ENCODE data around the gene TNK1.

Gene TNK1

DNA sequence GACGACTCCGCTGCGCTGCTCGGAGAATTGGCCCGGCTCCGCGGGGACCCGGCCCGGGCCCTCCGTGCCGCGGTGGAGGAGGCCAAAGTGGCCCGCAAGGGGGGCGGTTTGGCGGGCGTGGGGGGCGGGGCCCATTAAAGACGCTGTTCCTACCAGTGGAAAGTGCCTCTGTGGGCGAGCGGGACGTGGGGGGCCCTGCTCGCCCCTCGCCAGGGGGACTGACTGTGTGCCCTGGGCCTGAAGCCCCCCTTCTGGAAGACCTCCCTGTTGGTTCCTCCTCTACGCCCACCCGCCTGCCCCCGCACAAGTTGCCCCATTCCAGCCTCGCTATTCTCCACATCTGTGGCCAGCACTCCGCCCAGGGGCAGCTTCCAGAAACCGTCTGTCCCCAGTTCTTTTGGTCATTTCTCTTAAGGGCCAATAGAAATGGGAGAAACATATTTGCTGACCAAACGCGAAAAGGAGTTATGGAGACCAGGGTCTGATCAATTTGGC is 56.5 kb downstream of the TNK1 start:
- no peak for DNase-seq

DNA sequence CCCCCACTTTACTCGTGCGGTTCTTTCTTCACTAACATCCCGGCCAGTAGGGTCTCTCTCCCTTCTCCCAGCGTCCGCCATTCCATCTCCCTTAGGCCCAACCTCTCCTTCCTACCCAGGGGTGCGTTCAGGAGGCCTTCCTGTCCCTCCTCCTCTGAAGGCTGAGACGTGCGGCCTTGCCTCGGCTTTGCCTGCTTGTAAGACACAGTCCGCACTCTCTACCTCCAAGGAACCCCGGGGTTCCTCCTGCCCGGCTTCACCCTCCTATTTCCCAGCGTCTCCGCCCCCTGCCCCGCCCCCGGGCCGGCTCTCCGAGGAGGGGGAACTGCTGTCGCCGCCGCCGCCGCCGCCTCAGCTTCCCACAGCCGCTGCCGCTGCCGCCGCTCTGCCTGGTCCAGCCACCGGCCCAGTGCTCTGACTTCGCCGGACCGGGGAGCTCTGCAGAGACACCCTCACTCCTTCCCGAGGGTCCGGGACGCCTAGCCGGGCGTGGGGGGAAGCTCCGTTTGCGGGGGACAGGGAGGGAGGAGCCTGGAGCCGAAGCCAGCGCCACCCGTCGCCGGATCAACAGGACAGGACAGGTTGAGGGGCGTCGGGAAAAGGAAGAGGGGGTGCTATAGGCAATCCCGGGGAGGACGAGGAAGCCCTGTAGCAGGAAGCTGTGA is 57.2 kb downstream of the TNK1 start:
- DNase-seq = no peak

DNA sequence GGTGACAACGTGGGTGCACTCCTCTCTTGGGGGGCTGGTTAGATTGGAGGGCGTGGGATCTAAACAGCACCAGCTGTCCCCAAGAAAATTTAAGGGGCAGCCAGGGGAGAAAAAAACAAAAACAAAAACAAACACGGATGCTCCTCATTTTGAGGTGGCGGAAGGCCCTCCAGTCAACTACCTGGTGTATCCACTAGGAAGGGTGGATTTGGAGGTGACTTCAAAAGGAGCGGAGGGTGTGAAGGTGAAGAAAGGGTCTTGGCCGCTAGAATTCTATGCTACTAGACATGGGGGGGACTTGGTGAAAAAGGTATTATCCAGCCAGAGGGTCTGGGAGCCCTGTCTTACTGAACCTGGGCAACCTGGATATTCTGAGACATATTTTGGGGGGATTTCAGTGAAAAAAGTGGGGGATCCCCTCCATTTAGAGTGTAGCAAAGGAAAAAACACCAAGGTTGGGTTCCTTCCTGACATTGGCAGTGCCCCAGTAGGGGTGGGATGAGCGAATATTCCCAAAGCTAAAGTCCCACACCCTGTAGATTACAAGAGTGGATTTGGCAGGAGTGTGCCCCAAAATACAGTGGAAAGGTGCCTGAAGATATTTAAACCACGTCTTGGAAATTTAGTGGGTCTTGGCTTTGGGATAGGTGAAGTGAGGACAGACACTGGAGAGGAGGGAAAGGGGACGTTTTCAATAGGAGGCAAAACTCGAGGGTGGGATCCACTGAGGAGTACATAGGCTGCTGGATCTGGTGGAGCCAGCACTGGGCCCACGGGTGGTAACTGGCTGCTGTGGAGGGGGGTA is 58.0 kb downstream of the TNK1 start:
- DNase-seq = no peak
